Neuronal stem cell (in vitro differentiated cells): ENCODE measurements around the gene ITGB6.

Experiments
- DNase-seq: peaks from one replicate; pipeline ENCODE4 v3.0.0-alpha.2; 2013; ENCODE audit warnings: low spot score
- H2AFZ ChIP-seq: one replicate; pipeline ENCODE4 v1.6.1; 2013; ENCODE audit warnings: mild to moderate bottlenecking, low read length, inconsistent platforms
- H2AK5ac ChIP-seq: 2 replicates; pipeline ENCODE4 v1.6.1; 2013; ENCODE audit warnings: low read depth, mild to moderate bottlenecking, inconsistent platforms, low read length, moderate library complexity, mixed read lengths
- H2BK120ac ChIP-seq: 2 replicates; pipeline ENCODE4 v1.6.1; 2013; ENCODE audit warnings: low read depth, mild to moderate bottlenecking, inconsistent platforms, low read length, moderate library complexity, mixed read lengths
- H2BK12ac ChIP-seq: one replicate; pipeline ENCODE4 v1.6.1; 2013; ENCODE audit warnings: low read length, inconsistent platforms
- H2BK15ac ChIP-seq: 2 replicates; pipeline ENCODE4 v1.6.1; 2013; ENCODE audit warnings: mild to moderate bottlenecking, low read length, inconsistent platforms, mixed read lengths
- H2BK5ac ChIP-seq: one replicate; pipeline ENCODE4 v1.6.1; 2013; ENCODE audit warnings: inconsistent platforms, mild to moderate bottlenecking, low read length, moderate library complexity
- H3K14ac ChIP-seq: one replicate; pipeline ENCODE4 v1.6.1; 2013; ENCODE audit warnings: low read length, inconsistent platforms
- H3K18ac ChIP-seq: 2 replicates; pipeline ENCODE4 v1.6.1; 2013; ENCODE audit warnings: low read length, inconsistent platforms
- H3K23ac ChIP-seq: 2 replicates; pipeline ENCODE4 v1.6.1; 2013; ENCODE audit warnings: low read depth, mild to moderate bottlenecking, mixed read lengths, low read length, inconsistent platforms; ENCODE audit not compliant: poor library complexity
- H3K27ac ChIP-seq: replicated peaks from 3 replicates; pipeline ENCODE4 v1.5.1; 2013; ENCODE audit warnings: low read length, inconsistent platforms
- H3K27me3 ChIP-seq, 3 experiments: 2 replicates each; pipeline ENCODE4 v1.6.1; 2013; ENCODE audit warnings: low read length in 3 of 3, mild to moderate bottlenecking in 2 of 3, inconsistent platforms in 1 of 3, low read depth in 1 of 3, mixed read lengths in 1 of 3, moderate library complexity in 1 of 3; ENCODE audit not compliant: control insufficient read depth in 3 of 3, insufficient read depth in 3 of 3
- H3K36me3 ChIP-seq, 2 donors: replicated peaks in 1 of 2; 2 replicates each; pipeline ENCODE4 v1.6.1; 2013; ENCODE audit warnings: low read length in 2 of 2; ENCODE audit not compliant: control insufficient read depth in 2 of 2, insufficient read depth in 2 of 2
- H3K4ac ChIP-seq: 2 replicates; pipeline ENCODE4 v1.6.1; 2013; ENCODE audit warnings: inconsistent platforms, mild to moderate bottlenecking, low read length, moderate library complexity
- H3K4me1 ChIP-seq, 2 donors: 1 replicate in 1 of 2; 2 replicates in 1 of 2; pipeline ENCODE4 v1.6.1; 2013; ENCODE audit warnings: low read length in 2 of 2, low read depth in 1 of 2; ENCODE audit not compliant: control insufficient read depth in 2 of 2, insufficient read depth in 1 of 2
- H3K4me2 ChIP-seq: one replicate; pipeline ENCODE4 v1.6.1; 2013; ENCODE audit warnings: mild to moderate bottlenecking, low read length, inconsistent platforms; ENCODE audit not compliant: insufficient read depth, poor library complexity, severe bottlenecking
- H3K4me3 ChIP-seq, 2 donors: 2 replicates each; pipeline ENCODE4 v1.5.1; 2013; ENCODE audit warnings: low read length in 2 of 2, mild to moderate bottlenecking in 2 of 2, inconsistent platforms in 1 of 2, moderate library complexity in 1 of 2
- H3K79me1 ChIP-seq: one replicate; pipeline ENCODE4 v1.6.1; 2013; ENCODE audit warnings: low read depth, mild to moderate bottlenecking, inconsistent platforms, low read length, moderate library complexity
- H3K9ac ChIP-seq: one replicate; pipeline ENCODE4 v1.6.1; 2013; ENCODE audit warnings: mild to moderate bottlenecking, low read depth, low read length, inconsistent platforms; ENCODE audit not compliant: poor library complexity
- H3K9me3 ChIP-seq, 2 donors: replicated peaks in 1 of 2; 2 replicates each; pipeline versions ENCODE3 to v1.6.1; 2013; ENCODE audit warnings: low read length in 2 of 2, mild to moderate bottlenecking in 2 of 2, inconsistent platforms in 1 of 2, low read depth in 1 of 2, mixed read lengths in 1 of 2, moderate library complexity in 1 of 2; ENCODE audit not compliant: control insufficient read depth in 2 of 2, insufficient read depth in 1 of 2
- H4K8ac ChIP-seq: one replicate; pipeline ENCODE4 v1.6.1; 2013; ENCODE audit warnings: low read depth, mild to moderate bottlenecking, inconsistent platforms, low read length, moderate library complexity
- H4K91ac ChIP-seq: one replicate; pipeline ENCODE4 v1.6.1; 2013; ENCODE audit warnings: low read length, low read depth, mild to moderate bottlenecking, inconsistent platforms; ENCODE audit not compliant: poor library complexity
- WGBS, 2 donors: extraction: QIAGEN DNeasy Blood & Tissue Kit; methylation state at CpG; one replicate each; pipeline ENCODE4 v1.1.7; 2013; ENCODE audit warnings: missing lambda C conversion rate in 2 of 2, mixed read lengths in 1 of 2; ENCODE audit not compliant: insufficient read length in 2 of 2, insufficient replicate concordance in 1 of 2; ENCODE audit errors: extremely low coverage in 2 of 2; 5-methylcytosine and 5-hydroxymethylcytosine counted together

Gene ITGB6

GRCh38 chr2:160097326-160097725 is 102.7 kb downstream of the ITGB6 start:
- Histone ChIP-seq H3K36me3 (no peaks in the 10 kb centered on the region), H3K27me3 (peaks cover 0 to 5% (median 0%) of the 10 kb centered on the region in 3 experiments), H3K27ac (no peak overlapping the region), H2BK120ac (no peak overlapping the region), H4K8ac (no peak overlapping the region), H3K79me1 (no peaks in the 10 kb centered on the region), H2AFZ (no peak overlapping the region), H3K14ac (no peak overlapping the region), H2BK5ac (no peak overlapping the region), H3K9ac (no peak overlapping the region), H2BK15ac (no peak overlapping the region), H3K18ac (no peak overlapping the region), H2AK5ac (no peak overlapping the region), H3K9me3 (peaks cover 0 to 1% of the 10 kb centered on the region in 2 donors), H3K23ac (no peak overlapping the region), H2BK12ac (no peak overlapping the region), H3K4me1 (no peaks in the 10 kb centered on the region), H3K4me2 (no peak overlapping the region), H4K91ac (no peak overlapping the region), H3K4me3 (no peak overlapping the region), H3K4ac (no peak overlapping the region)
- DNase-seq = no peak
- no CpG with 5 or more reads among the region's 1 CpG for WGBS, 2 donors

DNA sequence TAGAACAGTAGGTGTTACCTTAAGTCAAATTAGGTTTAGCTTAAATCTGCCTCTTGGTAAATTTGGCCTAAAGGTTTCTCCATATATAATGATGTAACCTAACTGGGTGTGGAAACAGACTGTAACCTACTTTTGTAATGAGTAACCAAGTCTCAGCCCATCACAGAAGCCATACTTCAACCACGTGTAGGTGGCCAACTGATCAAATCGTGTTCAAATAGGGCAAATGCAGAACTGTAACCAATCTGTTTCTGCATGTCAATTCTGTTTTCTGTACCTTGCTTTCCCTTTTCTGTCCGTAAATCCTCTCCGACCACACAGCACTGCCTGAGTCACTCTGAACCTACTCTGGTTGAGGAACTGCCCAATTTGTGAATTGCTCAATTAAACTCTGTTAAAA is 103.7 kb downstream of the ITGB6 start:
- WGBS, 2 donors = no CpG with 5 or more reads among the region's 4 CpGs
- no peak for DNase-seq
- no peak overlapping the region for H2BK12ac ChIP-seq

GRCh38 chr2:160092445-160092844 is 107.6 kb downstream of the ITGB6 start:
- Histone ChIP-seq H3K18ac (no peak overlapping the region), H3K79me1 (no peaks in the 10 kb centered on the region), H3K4me2 (no peak overlapping the region), H3K9me3 (peaks cover 13 to 15% of the 10 kb centered on the region in 2 donors), H2BK120ac (no peak overlapping the region), H4K8ac (no peak overlapping the region), H2AFZ (no peak overlapping the region), H3K9ac (no peak overlapping the region), H3K4me3 (no peak overlapping the region), H3K4ac (no peak overlapping the region), H3K27ac (no peak overlapping the region), H3K14ac (no peak overlapping the region), H3K23ac (no peak overlapping the region), H3K27me3 (no peaks in the 10 kb centered on the region), H2AK5ac (no peak overlapping the region), H2BK5ac (no peak overlapping the region), H2BK12ac (no peak overlapping the region), H2BK15ac (no peak overlapping the region), H4K91ac (no peak overlapping the region), H3K36me3 (no peaks in the 10 kb centered on the region), H3K4me1 (no peaks in the 10 kb centered on the region)
- no CpG with 5 or more reads among the region's 4 CpGs for WGBS, 2 donors
- no peak for DNase-seq

More for the DNA sequence above, 103.7 kb downstream of the ITGB6 start:
- Histone ChIP-seq H3K14ac (no peak overlapping the region), H2BK5ac (no peak overlapping the region), H3K27ac (no peak overlapping the region), H3K23ac (no peak overlapping the region), H3K9me3 (peaks cover 0 to 1% of the 10 kb centered on the region in 2 donors), H2AFZ (no peak overlapping the region), H4K91ac (no peak overlapping the region), H3K4me1 (no peaks in the 10 kb centered on the region), H2BK15ac (no peak overlapping the region), H3K79me1 (no peaks in the 10 kb centered on the region), H3K4me3 (no peak overlapping the region), H2AK5ac (no peak overlapping the region), H3K4me2 (no peak overlapping the region), H3K18ac (no peak overlapping the region), H2BK120ac (no peak overlapping the region), H3K27me3 (peaks cover 0 to 5% (median 0%) of the 10 kb centered on the region in 3 experiments), H3K9ac (no peak overlapping the region), H4K8ac (no peak overlapping the region), H3K4ac (no peak overlapping the region), H3K36me3 (no peaks in the 10 kb centered on the region)

GRCh38 chr2:160091381-160091780 is 108.7 kb downstream of the ITGB6 start:
- Histone ChIP-seq H2BK15ac (no peak overlapping the region), H3K79me1 (no peaks in the 10 kb centered on the region), H2BK5ac (no peak overlapping the region), H3K4me2 (no peak overlapping the region), H2BK12ac (no peak overlapping the region), H3K9ac (no peak overlapping the region), H4K91ac (no peak overlapping the region), H2AK5ac (no peak overlapping the region), H3K14ac (no peak overlapping the region), H3K27ac (no peak overlapping the region), H3K27me3 (no peaks in the 10 kb centered on the region), H2AFZ (no peak overlapping the region), H3K23ac (no peak overlapping the region), H3K4me3 (no peak overlapping the region), H4K8ac (no peak overlapping the region), H3K18ac (no peak overlapping the region), H3K4ac (no peak overlapping the region), H3K9me3 (peaks cover 15 to 18% of the 10 kb centered on the region in 2 donors), H2BK120ac (no peak overlapping the region), H3K4me1 (no peaks in the 10 kb centered on the region), H3K36me3 (no peaks in the 10 kb centered on the region)
- no peak for DNase-seq
